Liver (tissue), 3 donors: ENCODE results near the gene GRAMD4.
"Not testable (repeated sequence)": the region's sequence is repeated elsewhere in the genome, so short reads cannot be mapped to it uniquely, and the experiment has no call there.

Experiments used
- ATF3 ChIP-seq: IDR thresholded peaks from 2 replicates; pipeline ENCODE4 v1.6.1; 2016; ENCODE audit warnings: antibody characterized with exemption
- CTCF ChIP-seq: fragments of 150-350 bp; IDR thresholded peaks from 2 replicates; pipeline ENCODE4 v1.5.1; 2017; ENCODE audit warnings: improper control_type of control experiment, low read depth, low read length; ENCODE audit not compliant: missing input control
- EGR1 ChIP-seq, 2 donors: IDR thresholded peaks; 2 replicates each; pipeline ENCODE4 v1.6.1; 2016 to 2018; ENCODE audit warnings: antibody characterized with exemption in 2 of 2, low read depth in 2 of 2
- GABPA ChIP-seq, 2 donors: IDR thresholded peaks in 1 of 2; conservative IDR thresholded peaks in 1 of 2; 2 replicates each; pipeline ENCODE4 v1.6.1; 2016; ENCODE audit warnings: antibody characterized with exemption in 2 of 2, mild to moderate bottlenecking in 1 of 2, moderate library complexity in 1 of 2
- YY1 ChIP-seq: IDR thresholded peaks from 2 replicates; pipeline ENCODE4 v1.6.1; 2016; ENCODE audit warnings: antibody characterized with exemption, mild to moderate bottlenecking
- donor health status: healthy.
- donor health status: healthy.

GRCh38 chr22:46634973-46635685 lies 14.9 kb downstream of the GRAMD4 start:
- TF ChIP-seq CTCF; GABPA (IDR thresholded peaks at IDR 0.05 in 1 of 2, conservative IDR thresholded peaks at IDR 0.05 in 1 of 2); YY1; EGR1 (IDR thresholded peaks at IDR 0.05; ENCODE audit: low read depth in 2 of 2); ATF3: not testable (repeated sequence)
